HG02759 (cell line): Measurements from ENCODE around the gene U2AF1.
A peak's percentile ranks its signal among the peaks of the same experiment; 100 is the strongest.
"Not testable (repeated sequence)": the region's sequence is repeated elsewhere in the genome, so short reads cannot be mapped to it uniquely, and the experiment has no call there.

ENCODE experiments used
- ATAC-seq: cut with Tn5 transposase; IDR thresholded peaks from one replicate; pipeline ENCODE4 v1.9.1; 2021; ENCODE audit warnings: mild to moderate bottlenecking, moderate library complexity; ENCODE audit not compliant: unreplicated experiment

The U2AF1 gene, protein sequence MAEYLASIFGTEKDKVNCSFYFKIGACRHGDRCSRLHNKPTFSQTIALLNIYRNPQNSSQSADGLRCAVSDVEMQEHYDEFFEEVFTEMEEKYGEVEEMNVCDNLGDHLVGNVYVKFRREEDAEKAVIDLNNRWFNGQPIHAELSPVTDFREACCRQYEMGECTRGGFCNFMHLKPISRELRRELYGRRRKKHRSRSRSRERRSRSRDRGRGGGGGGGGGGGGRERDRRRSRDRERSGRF

DNA sequence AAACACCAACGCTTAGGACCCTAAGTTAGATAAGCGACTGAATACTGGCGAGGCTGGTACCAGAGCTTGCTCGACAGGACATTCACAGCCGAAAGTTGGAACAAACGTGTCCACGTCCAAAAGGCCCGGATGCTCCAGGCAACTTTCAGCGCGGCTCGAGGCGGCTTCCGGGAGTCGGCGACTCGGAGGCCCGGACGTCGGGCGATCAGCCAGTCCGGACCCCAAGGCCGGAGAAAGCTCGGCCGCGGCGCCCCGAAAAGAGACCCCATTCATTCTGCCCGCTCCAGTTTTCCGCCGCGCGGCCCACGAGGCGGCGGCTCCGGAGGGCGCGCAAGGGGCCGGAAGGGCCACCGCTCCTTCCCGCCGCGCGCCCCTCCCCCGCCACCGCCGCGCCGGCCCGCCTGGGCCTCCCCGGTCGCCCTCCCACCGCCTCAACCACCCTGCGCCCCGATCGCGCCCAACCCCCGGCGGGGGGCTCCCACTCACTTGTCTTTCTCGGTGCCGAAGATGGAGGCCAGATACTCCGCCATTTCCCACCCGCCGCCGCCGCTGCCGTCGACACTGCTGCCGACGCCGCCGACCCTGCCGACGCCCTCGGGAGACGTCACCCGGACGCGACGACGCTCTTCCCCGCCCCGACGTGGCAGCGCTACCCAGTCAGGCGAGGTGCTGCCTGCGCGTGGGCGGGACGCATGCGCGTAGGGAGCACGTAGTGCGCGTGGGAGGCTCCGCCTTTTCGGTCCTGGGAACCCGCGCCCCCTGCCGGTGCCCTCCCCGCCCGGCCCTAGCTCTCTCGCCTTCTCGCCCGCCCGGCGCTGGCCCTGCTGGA lies at the start of gene U2AF1:
Gene U2AF1 (minus strand): TSS at position 606 of the 829 bp plus-strand sequence. CDS start 76 bp downstream, at position 530.
- ATAC-seq = peak; percentile 82

DNA sequence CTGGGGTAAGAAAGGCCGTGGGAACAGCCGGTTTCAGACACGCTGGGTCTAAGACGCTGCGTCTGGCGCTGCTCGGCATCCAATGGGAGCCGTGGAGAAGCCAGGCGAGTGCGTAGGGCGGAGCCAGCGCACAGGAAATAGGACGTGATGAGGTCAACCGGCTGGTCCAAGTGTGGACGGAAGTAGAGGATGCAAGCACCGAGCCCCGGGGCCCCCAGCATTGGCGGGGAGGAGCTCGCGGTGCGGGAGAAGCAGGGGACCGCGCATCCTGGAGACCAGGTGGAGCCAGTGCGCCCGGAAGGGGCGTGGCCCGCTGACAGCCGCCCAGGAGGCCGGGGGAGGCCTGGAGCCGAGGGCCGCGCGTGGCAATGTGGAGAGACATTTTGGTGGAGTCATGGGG lies 46.2 kb upstream of the U2AF1 start:
- not testable (repeated sequence) for ATAC-seq

DNA sequence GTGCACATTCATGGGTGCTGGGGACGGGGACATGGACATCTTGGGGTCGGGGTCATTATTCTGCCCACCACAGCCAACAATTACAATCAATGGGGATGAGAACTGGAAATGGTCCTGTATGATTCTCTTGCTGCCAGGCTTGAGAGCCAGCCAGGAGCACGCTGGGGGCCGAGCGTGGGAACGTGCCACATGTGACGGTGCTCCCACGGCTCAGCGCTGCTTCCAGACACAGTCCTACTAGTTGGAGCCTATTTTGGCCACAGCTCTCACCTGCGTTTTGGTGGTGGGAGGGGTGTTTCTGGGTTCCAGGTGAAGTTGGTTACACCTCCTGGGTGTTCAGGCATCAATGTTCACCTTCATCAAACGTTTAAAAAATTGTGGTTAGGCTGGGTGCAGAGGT lies 42.0 kb upstream of the U2AF1 start:
- ATAC-seq = not testable (repeated sequence)

DNA sequence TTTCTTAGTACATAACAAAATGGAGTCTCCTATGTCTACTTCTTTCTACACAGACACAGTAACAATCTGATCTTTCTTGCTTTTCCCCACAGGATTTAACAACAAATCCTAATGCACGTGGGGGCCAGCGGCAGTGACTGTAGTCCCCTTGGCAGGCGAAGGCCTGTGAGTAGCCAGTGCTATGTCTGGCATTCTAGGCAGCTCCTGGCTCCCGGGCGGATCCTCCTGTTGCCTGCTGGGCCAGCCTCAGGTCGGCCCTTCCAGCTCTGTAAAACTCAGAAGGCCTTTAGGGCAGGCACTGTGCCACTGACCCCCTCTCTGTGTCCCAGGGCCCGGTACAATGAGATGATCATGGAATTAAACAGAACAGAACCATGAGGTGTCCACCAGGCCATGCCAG lies 40.6 kb upstream of the U2AF1 start:
- ATAC-seq = not testable (repeated sequence)

DNA sequence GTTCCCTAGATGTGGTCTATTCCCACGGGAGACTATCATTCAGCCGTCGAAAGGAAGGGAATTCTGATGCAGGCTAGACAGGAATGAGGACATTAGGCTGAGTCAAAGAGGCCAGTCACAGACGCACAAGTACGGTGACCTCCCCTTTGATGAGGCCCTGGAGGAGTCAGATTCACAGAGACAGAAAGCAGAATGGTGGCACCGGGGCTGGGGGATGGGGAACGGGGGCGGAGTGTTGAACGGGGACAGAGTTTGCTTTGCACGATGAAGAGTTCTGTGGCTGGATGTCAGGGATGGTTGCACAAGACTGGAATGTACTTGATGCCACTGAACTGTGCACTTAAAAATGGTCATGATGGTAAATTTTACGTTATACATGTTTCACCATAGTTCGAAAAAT lies 39.3 kb upstream of the U2AF1 start:
- not testable (repeated sequence) for ATAC-seq

DNA sequence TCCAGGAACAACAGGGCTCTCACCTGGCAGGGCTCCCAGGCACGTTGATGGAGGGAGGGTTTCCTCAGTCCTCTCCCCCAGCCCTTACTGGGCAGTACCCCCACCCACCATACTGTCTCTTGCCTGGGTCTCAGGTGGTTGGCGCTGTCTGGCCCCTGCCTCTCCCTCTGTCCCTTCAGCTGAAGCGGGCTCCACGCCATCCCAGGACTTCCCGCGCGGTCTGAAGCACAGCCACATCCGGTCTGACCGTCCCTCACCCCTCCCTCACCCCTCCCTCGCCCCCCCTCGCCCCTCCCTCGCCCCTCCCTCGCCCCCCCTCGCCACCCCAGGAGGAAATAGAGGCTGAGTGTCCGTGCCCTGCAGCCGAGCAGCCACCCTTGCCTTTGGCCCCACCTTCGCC lies 34.0 kb upstream of the U2AF1 start:
- not testable (repeated sequence) for ATAC-seq

DNA sequence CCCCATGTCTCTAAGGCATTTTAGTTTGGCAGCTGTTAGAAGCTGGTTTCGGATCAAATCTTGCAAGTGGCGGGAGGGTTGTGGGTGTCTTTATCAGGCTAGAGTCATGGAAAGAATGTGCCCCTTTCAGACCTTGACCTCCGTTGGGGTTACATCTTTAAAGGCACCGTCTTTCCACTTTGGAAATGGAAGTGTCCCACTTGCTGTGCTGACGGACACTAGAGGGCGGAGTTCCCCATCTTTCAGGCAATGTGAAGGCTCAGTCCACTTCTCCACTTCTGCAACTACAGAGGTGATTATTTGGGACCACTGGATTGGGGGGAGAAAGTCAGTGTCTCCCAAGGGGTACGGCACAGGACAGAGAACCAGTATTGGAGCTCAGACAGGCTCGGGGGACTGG lies 31.6 kb upstream of the U2AF1 start:
- ATAC-seq = not testable (repeated sequence)

DNA sequence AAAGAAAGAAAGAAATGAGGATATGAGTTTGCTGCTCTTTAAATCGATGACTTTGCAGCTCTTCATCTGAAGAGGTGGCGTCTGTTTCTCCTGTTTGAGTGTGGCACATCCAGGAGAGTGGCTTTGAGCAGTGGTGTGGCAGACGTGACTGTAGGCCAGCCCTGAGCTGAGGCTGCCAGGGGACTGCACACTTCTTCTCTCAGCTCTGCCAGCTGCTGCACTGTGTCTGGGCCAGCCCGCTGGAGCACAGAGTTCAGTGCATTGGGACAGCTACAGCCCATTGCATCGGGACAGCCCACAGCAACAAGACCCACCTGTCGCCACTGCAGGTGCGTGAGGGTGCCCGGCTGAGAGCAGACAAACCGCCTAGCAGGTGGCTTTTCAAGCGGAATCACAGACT lies 27.1 kb upstream of the U2AF1 start:
- not testable (repeated sequence) for ATAC-seq

DNA sequence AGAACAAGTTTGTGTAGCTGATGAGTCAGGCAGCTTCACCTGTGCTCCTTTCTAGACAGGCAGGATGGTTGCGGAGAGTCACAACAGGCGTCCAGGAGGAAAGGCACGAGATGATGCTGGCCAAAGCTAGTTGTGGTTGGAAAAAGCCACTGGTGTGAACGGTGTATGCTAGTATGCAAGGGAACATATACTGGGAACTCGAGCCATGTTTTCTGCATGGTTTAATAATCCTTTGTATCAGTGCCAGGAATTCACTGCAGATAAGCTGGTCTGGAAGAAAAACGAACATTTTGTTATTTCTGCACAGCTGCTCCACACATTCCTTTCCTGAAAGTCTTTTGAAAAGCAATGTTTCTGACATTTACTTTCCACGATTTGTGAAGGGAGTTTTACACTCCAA lies 22.7 kb upstream of the U2AF1 start:
- ATAC-seq = not testable (repeated sequence)

DNA sequence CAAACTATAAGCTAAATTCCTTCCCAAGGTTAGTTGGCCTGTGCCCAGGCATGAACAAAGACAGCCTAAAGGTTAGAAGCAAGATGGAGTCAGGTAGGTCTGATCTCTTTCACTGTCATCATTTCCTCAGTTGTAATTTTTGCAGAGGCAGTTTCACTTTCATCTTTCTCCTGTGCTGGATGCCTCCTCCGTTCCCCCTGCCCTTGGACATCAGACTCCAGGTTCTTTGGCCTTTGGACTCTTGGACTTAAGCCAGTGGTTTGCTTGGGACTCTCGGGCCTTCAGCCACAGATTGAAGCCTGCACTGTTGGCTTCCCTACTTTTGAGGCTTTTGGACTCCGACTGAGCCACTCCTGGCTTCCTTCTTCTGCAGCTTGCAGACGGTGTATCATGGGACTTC lies 8.6 kb upstream of the U2AF1 start:
- ATAC-seq = not testable (repeated sequence)

DNA sequence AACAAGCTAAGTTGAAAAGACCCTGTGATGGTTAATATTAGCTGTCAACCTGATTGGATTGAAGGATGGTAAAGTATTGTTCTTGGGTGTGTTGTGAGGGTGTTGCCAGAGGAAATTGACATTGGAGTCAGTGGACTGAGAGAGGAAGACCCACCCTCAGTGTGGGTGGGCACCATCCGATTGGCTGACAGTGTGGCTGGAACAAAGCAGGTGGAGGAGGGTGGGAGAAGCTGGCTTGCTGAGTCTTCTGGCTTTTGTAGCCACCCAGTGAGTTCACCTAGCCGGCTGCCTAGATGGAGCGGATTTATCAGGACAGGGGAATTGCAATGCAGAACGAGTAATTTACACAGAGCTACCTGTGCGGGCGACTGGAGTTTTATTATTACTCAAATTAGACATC lies 7.1 kb upstream of the U2AF1 start:
- ATAC-seq = not testable (repeated sequence)

DNA sequence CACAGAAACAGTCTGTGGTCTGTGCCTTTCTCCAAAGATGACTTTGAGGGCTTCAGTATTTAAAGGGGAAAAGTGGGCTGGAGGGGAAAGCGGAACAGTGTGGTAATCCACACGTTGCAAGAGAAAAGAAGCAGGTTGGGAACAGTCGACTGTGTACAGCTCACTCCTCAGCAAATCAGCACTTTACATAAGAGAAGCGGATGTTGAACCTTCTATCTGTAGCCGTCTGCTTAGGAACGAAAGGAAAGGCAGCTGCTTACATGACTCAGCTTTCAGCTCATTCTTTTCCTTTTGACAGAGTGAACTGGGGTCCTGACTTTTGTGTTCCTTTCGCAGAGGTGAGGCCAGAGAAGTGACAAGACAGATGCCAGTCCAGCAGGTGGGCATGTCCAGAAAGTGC lies 1.6 kb upstream of the U2AF1 start:
- not testable (repeated sequence) for ATAC-seq

DNA sequence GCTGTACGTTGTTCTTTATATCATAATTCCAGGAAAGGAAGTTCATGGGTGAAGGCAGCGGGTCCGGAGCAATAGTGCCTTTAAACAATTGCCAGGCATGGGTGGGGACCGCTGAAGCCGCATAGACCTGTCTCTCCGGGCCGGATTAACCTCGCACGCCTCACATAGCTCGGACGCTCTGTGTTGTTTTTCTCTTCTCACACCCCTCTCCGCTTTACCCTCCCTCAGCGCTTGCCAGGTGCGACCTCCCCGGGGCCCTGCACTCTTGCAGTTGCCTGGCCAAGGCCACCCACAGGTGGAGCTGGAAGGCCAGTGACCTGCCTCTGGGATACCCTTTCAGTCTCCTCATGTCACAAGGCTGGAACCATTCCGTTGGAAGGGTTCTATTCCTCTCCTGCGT lies 807 bp upstream of the U2AF1 start:
- not testable (repeated sequence) for ATAC-seq

DNA sequence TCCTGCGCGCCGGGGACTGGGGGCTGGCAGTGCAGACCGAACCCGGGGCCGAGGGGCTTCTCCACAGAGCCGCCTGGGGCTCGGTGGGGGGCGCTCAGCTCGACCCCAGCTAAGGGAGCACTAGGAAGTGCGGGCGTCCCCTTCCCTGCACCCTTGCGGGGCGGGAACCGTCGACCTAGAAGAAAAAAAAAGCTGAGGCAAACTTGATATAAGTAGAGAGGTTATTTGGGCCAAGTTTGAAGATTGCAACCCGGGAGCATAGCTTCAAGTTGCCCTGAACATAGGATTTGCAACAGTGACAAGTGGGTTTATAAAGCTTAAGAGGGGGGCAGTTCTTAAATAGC lies 396 bp upstream of the U2AF1 start:
- ATAC-seq = not testable (repeated sequence)

DNA sequence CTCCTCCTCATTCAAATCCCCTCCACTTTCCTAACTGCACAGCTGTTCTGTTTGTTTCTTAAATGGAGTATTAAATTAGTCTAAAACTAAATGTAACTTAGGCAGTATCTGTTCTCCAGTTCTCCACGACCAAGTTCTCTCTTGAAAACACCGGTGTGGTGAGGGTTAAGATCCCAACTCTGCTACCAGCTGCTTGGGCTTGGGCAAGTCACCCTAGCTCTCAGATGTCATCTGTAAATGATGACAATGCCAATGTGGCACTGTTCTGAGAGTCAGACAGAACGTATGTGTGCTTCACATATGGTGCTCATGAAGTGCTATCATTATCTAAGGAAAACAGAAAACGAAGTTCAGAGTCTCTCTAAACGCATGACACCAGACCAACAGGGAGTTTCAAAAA lies 2.7 kb downstream of the U2AF1 start:
- ATAC-seq = not testable (repeated sequence)

DNA sequence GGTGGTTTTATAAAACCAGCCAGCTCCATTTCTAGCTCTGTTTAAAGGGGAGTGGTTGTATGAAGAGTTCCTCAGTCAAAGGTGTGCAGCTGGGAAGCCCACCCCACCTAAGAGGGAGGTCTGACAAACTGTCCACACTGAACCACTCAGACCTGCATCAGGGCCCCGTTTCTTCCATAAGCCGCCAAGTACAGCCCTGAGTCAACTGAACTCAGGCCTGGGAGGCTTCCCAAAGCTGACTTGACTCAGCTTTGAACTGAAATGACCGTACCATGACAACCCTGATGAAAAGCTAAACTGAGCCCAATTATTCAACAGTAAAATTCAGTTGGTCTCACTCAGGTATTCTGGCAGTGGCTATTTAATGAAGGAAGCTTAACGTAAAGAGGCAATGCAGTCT lies 5.1 kb downstream of the U2AF1 start:
- not testable (repeated sequence) for ATAC-seq

DNA sequence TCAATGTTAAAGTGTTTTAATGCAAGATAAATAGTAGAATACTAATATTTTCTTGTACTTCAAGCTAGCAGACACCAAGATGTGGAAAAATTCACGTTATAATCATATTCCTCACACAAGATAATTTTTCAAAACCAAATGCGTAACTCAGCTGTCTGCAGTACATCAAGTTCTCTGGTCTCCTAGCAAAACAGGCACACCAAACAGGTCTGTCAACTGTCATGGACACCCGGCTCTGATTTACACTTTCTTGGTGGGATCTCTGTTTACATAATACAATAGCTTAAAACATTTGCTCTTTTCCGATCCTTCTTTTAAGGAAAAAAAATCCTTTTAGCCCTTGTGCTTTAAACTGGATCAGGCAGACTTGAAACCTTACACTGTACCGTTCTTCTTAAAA lies 5.7 kb downstream of the U2AF1 start:
- ATAC-seq = not testable (repeated sequence)

DNA sequence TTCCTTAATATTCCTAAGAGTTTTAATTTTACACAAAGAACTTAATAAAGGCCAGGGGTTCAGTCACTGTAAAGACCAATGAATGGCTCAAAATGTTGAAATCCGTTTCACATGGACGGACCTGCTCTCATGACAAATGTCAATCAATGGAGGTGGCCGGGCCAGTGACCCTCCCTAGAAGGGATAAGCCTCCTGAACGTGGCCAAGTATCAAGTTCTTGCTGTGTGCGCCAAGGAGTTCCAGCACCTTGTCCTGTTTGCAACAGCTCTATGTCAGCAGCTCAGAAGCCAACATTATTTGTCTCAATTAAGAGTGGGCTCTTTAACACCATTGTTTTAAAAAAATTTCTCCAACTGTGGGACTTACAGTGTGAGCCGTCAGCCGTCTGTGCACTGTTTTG lies 6.4 kb downstream of the U2AF1 start:
- ATAC-seq = not testable (repeated sequence)

DNA sequence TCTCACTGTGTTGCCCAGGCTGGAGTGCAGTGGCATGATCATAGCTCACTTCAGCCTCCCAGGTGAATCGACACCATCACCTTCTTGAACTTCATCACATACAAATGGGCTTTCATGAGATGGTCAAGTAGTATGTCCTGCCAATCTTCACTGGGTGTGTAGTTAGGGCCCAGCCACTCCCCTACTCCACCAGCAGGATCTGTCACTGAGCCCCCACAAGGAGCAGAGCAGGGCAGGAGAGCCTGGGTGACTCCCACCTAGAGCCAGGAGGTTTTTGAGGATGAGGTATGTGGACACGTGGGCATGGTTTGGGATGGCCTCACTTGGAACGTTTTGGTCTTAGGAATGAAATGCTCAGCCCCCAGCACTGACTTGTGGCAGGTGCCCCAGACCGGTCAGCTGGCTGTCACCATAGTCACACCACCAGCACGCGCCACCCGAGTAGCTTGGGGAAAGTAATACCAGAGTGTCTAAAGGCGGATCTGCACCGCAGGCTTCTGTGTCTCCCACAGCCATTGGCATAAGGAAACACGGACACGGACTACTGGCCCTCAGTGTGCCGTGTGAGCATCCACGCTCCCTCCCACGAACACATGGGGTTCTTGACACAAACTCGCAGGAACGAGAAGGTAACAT lies 15.3 kb downstream of the U2AF1 start:
- not testable (repeated sequence) for ATAC-seq

DNA sequence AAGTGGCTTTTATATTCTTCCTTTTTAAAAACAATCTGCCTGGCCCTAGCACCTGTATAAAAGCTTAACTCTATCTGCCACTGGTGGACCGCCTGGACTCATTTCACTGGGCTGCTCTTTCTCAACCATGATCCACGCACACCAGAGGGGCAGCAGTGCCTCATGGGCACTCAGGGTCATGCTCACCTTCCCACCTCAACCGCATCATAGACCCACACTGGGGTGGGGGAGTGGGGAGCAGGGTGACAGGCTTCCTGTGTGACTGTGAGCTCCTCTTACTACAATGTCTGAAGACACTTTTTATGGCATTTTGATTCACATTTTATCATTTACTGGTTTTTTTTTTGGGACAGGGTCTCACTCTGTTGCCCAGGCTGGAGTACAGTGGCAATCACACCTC lies 16.4 kb downstream of the U2AF1 start:
- ATAC-seq = not testable (repeated sequence)

DNA sequence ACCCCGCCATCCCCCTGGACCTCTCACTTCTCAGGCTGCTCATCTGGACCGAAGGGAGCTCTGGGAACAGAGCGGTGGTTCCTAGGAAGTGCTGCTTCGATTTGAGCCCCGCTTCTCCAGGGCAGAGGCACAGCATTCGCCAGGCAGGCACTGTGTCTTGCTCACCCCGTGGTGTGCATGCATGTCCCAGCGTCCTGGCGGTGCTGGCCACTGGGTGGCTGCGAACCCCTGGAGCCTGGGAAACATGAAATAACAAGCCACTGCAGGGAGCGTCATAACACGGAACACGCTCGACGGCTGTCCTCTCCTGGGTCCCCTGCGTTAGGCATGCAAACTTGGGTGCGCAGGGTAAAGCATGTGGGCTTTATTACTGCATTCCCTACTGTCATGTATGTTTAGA lies 17.9 kb downstream of the U2AF1 start:
- ATAC-seq = not testable (repeated sequence)
